ENCODE measurements around the gene KCNE1. TPM values are rescaled to one million over a fixed set of nuclear protein-coding genes. Genes with fewer than 3 reads are reported as not detected.
"Not testable (repeated sequence)": the region's sequence is repeated elsewhere in the genome, so short reads cannot be mapped to it uniquely, and the experiment has no call there.

The KCNE1 gene
- total RNA-seq, 6 experiments from 2014 or later, result 1.3 to 5.4 (median 2.3) TPM

DNA sequence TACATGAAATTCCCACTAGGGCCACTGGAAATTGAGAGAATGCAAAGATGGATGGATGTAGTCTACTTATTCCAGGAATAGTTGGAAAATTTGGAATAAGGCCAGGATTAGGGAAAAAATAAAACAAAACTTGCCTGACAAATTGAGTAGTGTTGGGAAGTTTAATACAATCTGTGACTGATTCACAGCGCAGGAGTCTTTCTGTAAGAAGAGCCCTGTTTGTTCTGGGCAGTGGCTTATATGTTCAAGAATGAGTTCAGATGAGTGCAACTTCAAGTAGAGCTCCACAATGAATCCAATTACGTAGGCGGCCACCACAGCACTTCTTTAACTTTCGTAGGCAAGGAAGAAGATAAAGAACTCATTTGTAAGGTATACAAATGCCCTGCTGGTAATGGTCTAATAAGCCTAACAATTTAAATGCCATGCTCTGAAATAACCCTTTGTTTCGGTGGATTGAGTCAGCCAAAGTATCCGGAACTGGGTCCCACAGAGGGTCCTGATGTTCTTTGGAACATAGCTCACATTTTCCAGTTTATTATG lies 47.1 kb upstream of the KCNE1 start:
- 73% methylated on average over 3 of the region's 6 CpGs for WGBS (ENCODE audit: insufficient coverage, low coverage, low lambda C conversion rate, missing lambda C conversion rate)
- Histone ChIP-seq H3K9me3 (no peaks in the 10 kb centered on the region), H3K27me3 (no peaks in the 10 kb centered on the region), H3K4me1 (no peaks in the 10 kb centered on the region), H3K36me3 (no peaks in the 10 kb centered on the region), H3K4me3 (no peak overlapping the region), H3K27ac (no peak overlapping the region)
- intact Hi-C loops (cut with DNase I), result no loop called here
- no peak for TF ChIP-seq POLR2A (IDR thresholded peaks at IDR 0.05)
- TF ChIP-seq, protein P1, sequence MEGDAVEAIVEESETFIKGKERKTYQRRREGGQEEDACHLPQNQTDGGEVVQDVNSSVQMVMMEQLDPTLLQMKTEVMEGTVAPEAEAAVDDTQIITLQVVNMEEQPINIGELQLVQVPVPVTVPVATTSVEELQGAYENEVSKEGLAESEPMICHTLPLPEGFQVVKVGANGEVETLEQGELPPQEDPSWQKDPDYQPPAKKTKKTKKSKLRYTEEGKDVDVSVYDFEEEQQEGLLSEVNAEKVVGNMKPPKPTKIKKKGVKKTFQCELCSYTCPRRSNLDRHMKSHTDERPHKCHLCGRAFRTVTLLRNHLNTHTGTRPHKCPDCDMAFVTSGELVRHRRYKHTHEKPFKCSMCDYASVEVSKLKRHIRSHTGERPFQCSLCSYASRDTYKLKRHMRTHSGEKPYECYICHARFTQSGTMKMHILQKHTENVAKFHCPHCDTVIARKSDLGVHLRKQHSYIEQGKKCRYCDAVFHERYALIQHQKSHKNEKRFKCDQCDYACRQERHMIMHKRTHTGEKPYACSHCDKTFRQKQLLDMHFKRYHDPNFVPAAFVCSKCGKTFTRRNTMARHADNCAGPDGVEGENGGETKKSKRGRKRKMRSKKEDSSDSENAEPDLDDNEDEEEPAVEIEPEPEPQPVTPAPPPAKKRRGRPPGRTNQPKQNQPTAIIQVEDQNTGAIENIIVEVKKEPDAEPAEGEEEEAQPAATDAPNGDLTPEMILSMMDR (IDR thresholded peaks at IDR 0.05), result no peak
- ATAC-seq (no peak), DNase-seq (no peak)

DNA sequence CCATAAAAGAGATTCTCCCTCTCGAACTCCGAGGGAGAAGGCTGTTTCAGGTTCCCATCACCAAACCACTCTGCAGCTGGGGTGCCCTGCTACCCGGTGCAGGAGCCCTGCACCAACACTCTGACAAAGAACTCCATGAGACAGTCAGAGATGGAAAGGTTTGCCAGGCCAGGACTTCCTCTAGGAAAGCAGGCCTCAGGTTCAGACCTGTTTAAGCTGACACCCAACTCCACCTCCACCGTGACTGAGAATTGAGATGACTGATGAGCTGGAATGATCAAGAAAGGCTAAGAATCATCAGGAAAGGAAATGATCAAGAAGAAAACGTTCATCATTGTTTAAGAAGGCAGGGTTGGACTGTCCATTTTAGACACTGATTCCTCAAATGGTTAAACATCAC lies 46.2 kb upstream of the KCNE1 start:
- Histone ChIP-seq H3K4me1 (no peaks in the 10 kb centered on the region), H3K36me3 (no peaks in the 10 kb centered on the region), H3K9me3 (no peaks in the 10 kb centered on the region), H3K27ac (no peak overlapping the region), H3K4me3 (no peak overlapping the region), H3K27me3 (no peaks in the 10 kb centered on the region)
- no peak for TF ChIP-seq POLR2A (IDR thresholded peaks at IDR 0.05)
- TF ChIP-seq, protein P1 (IDR thresholded peaks at IDR 0.05), result no peak
- DNase-seq, result no peak
- intact Hi-C loops (cut with DNase I), result no loop called here
- ATAC-seq, result no peak
- 75% methylated on average over 3 of the region's 5 CpGs for WGBS (ENCODE audit: insufficient coverage, low coverage, low lambda C conversion rate, missing lambda C conversion rate)

DNA sequence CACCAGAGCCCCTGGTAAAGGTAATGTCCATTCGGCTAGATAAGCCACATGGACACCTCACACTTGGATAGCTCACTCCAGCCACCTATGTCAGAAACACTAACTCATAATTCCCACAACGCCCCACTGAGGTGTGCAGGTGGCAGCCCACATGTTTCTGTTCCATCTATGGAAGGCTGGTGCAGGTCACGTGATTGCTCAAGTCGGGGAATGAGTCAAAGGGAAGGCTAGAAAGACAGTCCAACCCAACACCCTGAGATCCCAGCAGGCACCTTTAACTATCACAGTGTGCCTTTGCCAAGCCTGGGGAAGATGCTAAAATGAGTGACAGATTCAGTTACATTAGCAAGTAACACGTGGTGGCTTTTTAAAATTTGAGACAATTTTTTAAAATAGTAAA lies 45.3 kb upstream of the KCNE1 start:
- intact Hi-C loops (cut with DNase I), result no loop called here
- H3K27me3 ChIP-seq, result no peaks in the 10 kb centered on the region

DNA sequence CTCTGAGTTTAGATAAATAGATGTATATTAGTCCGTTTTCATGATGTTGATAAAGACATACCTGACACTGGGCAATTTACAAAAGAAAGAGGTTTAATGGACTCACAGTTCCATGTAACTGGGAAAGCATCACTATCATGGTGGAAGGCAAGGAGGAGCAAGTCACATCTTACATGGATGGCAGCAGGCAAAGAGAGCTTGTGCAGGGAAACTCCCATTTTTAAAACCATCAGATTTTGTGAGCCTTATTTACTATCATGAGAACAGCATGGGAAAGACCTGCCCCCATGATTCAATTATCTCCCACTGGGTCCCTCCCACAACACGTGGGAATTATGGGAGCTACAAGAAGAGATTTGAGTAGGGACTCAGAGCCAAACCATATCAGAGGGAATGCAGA lies 42.7 kb upstream of the KCNE1 start:
- DNase-seq; H3K27me3 ChIP-seq; H3K4me3 ChIP-seq; H3K36me3 ChIP-seq; intact Hi-C loops (cut with DNase I); H3K4me1 ChIP-seq; H3K27ac ChIP-seq; ATAC-seq; H3K9me3 ChIP-seq: not testable (repeated sequence)
- WGBS (ENCODE audit: insufficient coverage, low coverage, low lambda C conversion rate, missing lambda C conversion rate), result 67% methylated on average over 2 of the region's 2 CpGs

More for the DNA sequence above, 45.3 kb upstream of the KCNE1 start:
- 67% methylated on average over 3 of the region's 5 CpGs for WGBS (ENCODE audit: insufficient coverage, low coverage, low lambda C conversion rate, missing lambda C conversion rate)
- Histone ChIP-seq H3K4me3 (no peak overlapping the region), H3K4me1 (no peaks in the 10 kb centered on the region), H3K9me3 (no peaks in the 10 kb centered on the region), H3K36me3 (no peaks in the 10 kb centered on the region), H3K27ac (no peak overlapping the region)
- DNase-seq (no peak), ATAC-seq (no peak)
- TF ChIP-seq POLR2A (IDR thresholded peaks at IDR 0.05), result no peak
- TF ChIP-seq, protein P1 (IDR thresholded peaks at IDR 0.05), result no peak

DNA sequence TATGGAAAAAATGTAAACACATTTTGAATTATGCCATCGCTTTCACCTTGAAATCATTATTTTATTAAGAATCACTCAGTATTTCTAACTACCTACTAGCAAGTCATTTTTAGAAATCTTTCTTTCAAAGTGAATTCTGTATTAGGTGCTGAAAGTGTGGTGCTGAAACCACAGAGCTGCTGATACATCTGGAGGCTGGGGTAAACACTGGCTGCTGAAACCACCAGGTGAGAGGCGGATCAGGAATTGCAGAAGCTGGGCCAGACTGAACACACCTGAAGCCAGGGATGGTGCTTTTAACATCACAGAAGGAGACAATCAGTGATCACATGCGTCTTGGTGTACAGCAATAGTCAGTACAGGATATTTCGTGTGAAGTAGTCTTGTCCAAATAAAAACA lies 42.2 kb upstream of the KCNE1 start:
- WGBS (ENCODE audit: insufficient coverage, low coverage, low lambda C conversion rate, missing lambda C conversion rate), result 95% methylated on average over 4 of the region's 4 CpGs

More for the DNA sequence above, 42.2 kb upstream of the KCNE1 start:
- Histone ChIP-seq H3K27ac (no peak overlapping the region), H3K27me3 (no peaks in the 10 kb centered on the region), H3K9me3 (no peaks in the 10 kb centered on the region), H3K36me3 (no peaks in the 10 kb centered on the region), H3K4me3 (no peak overlapping the region), H3K4me1 (no peaks in the 10 kb centered on the region)
- intact Hi-C loops (cut with DNase I), result no loop called here
- ATAC-seq (no peak), DNase-seq (no peak)
- TF ChIP-seq POLR2A (IDR thresholded peaks at IDR 0.05), result no peak
- TF ChIP-seq, protein P1 (IDR thresholded peaks at IDR 0.05), result no peak

Data from right lobe of liver (tissue), 6 donors.